ENCODE measurements around the gene FBXO10.
"Not testable (repeated sequence)": the region's sequence is repeated elsewhere in the genome, so short reads cannot be mapped to it uniquely, and the experiment has no call there.

Gene FBXO10

GRCh38 chr9:37511016-37512010 lies 64.9 kb downstream of the FBXO10 start:
- no peak for DNase-seq (ENCODE audit: low read depth in 2 of 3, low spot score in 1 of 3)

GRCh38 chr9:37510053-37510452 lies 66.1 kb downstream of the FBXO10 start:
- not testable (repeated sequence) for DNase-seq (ENCODE audit: low read depth in 2 of 3, low spot score in 1 of 3)

- DNase-seq (ENCODE audit: low read depth in 2 of 3, low spot score in 1 of 3): no peak
Measured at GRCh38 chr9:37509536-37509935, 66.6 kb downstream of the FBXO10 start.

- no peak for DNase-seq (ENCODE audit: low read depth in 2 of 3, low spot score in 1 of 3)
Measured at GRCh38 chr9:37508834-37509206, 67.4 kb downstream of the FBXO10 start.

- no peak for DNase-seq (ENCODE audit: low read depth in 2 of 3, low spot score in 1 of 3)
Measured at GRCh38 chr9:37508135-37508833, 67.9 kb downstream of the FBXO10 start.

GRCh38 chr9:37507566-37508134 lies 68.5 kb downstream of the FBXO10 start:
- DNase-seq (ENCODE audit: low read depth in 2 of 3, low spot score in 1 of 3): no peak

GRCh38 chr9:37504605-37505004 lies 71.6 kb downstream of the FBXO10 start:
- no peak for DNase-seq (ENCODE audit: low read depth in 2 of 3, low spot score in 1 of 3)

- no peak for DNase-seq (ENCODE audit: low read depth in 2 of 3, low spot score in 1 of 3)
Measured at GRCh38 chr9:37503736-37504135, 72.4 kb downstream of the FBXO10 start.

- DNase-seq (ENCODE audit: low read depth in 2 of 3, low spot score in 1 of 3): no peak
Measured at GRCh38 chr9:37501957-37502596, 74.1 kb downstream of the FBXO10 start.

- no peak for DNase-seq (ENCODE audit: low read depth in 2 of 3, low spot score in 1 of 3)
Measured at GRCh38 chr9:37499297-37499696, 76.9 kb downstream of the FBXO10 start.

- no peak for DNase-seq (ENCODE audit: low read depth in 2 of 3, low spot score in 1 of 3)
Measured at GRCh38 chr9:37498457-37498856, 77.7 kb downstream of the FBXO10 start.

- DNase-seq (ENCODE audit: low read depth in 2 of 3, low spot score in 1 of 3): no peak
Measured at GRCh38 chr9:37497320-37497719, 78.9 kb downstream of the FBXO10 start.

GRCh38 chr9:37496020-37496419 lies 80.2 kb downstream of the FBXO10 start:
- DNase-seq (ENCODE audit: low read depth in 2 of 3, low spot score in 1 of 3): no peak

GRCh38 chr9:37495571-37495970 lies 80.6 kb downstream of the FBXO10 start:
- no peak for DNase-seq (ENCODE audit: low read depth in 2 of 3, low spot score in 1 of 3)

GRCh38 chr9:37491939-37492338 lies 84.2 kb downstream of the FBXO10 start:
- DNase-seq (ENCODE audit: low read depth in 2 of 3, low spot score in 1 of 3): no peak

GRCh38 chr9:37486616-37487548 lies 89.3 kb downstream of the FBXO10 start:
- no peak for DNase-seq (ENCODE audit: low read depth in 2 of 3, low spot score in 1 of 3)

- DNase-seq (ENCODE audit: low read depth in 2 of 3, low spot score in 1 of 3): peak in 1 of 3 donors; percentile 14
Measured at GRCh38 chr9:37486256-37486615, 89.9 kb downstream of the FBXO10 start.

GRCh38 chr9:37485389-37486255 lies 90.6 kb downstream of the FBXO10 start, which contains the start of gene POLR1E:
TSS of gene POLR1E (plus strand) at chr9:37485948. CDS start at chr9:37486048, 100 bp downstream.
- DNase-seq (ENCODE audit: low read depth in 2 of 3, low spot score in 1 of 3): peak; percentile 94 to 96 (median 95)

- DNase-seq (ENCODE audit: low read depth in 2 of 3, low spot score in 1 of 3): no peak
Measured at GRCh38 chr9:37480759-37481158, 95.4 kb downstream of the FBXO10 start.
